BLaER1 treated with 17β-estradiol and CSF1 and Interleukin-3, amounts not matched to agents 10 nM and 100 nM (cell line): ENCODE data around the gene STX12.

Source experiments
- H3K27ac ChIP-seq, 11 experiments: shearing (Covaris generic); formaldehyde crosslinking; 2 replicates each; pipeline ENCODE4 v1.8.1; 2022
- H3K27me3 ChIP-seq, 11 experiments: shearing (Covaris generic); formaldehyde crosslinking; 2 replicates each; pipeline ENCODE4 v1.8.1; 2022
- H3K36me3 ChIP-seq, 11 experiments: shearing (Covaris generic); formaldehyde crosslinking; 2 replicates each; pipeline ENCODE4 v1.8.1; 2022
- H3K4me1 ChIP-seq, 10 experiments: shearing (Covaris generic); formaldehyde crosslinking; 2 replicates each; pipeline ENCODE4 v1.8.1; 2022
- H3K4me2 ChIP-seq, 11 experiments: shearing (Covaris generic); formaldehyde crosslinking; 2 replicates each; pipeline ENCODE4 v1.8.1; 2022
- H3K4me3 ChIP-seq, 10 experiments: shearing (Covaris generic); formaldehyde crosslinking; 2 replicates each; pipeline ENCODE4 v1.8.1; 2022
- H3K9ac ChIP-seq, 11 experiments: shearing (Covaris generic); formaldehyde crosslinking; 2 replicates each; pipeline ENCODE4 v1.8.1; 2022
- H3K9me3 ChIP-seq, 11 experiments: shearing (Covaris generic); formaldehyde crosslinking; replicated peaks in 1 of 11; 2 replicates each; pipeline ENCODE4 v1.8.1; 2022
- H4K20me1 ChIP-seq, 11 experiments: shearing (Covaris generic); formaldehyde crosslinking; 2 replicates each; pipeline ENCODE4 v1.8.1; 2022
- Cebpa-rat ChIP-seq, 11 experiments: shearing (Covaris generic); IDR thresholded peaks; 2 replicates each; pipeline ENCODE4 v1.8.1; 2022

Gene STX12

GRCh38 chr1:27745466-27745865 is 27.6 kb upstream of the STX12 start:
- TF ChIP-seq Cebpa-rat (IDR thresholded peaks at IDR 0.05): no peak
- Histone ChIP-seq H3K4me1 (peaks cover 0 to 8% (median 0%) of the 10 kb centered on the region in 10 experiments; a peak in 1 of 20 replicates), H3K27ac (no peak overlapping the region), H3K4me3 (no peak overlapping the region), H3K4me2 (no peak overlapping the region), H3K36me3 (peaks cover 46 to 74% (median 56%) of the 10 kb centered on the region in 11 experiments), H3K9me3 (no peaks in the 10 kb centered on the region), H4K20me1 (no peaks in the 10 kb centered on the region), H3K27me3 (no peaks in the 10 kb centered on the region), H3K9ac (no peak overlapping the region)

- Histone ChIP-seq H3K36me3 (peaks cover 50 to 77% (median 58%) of the 10 kb centered on the region in 11 experiments), H3K4me3 (peak overlapping the region in 1 of 10 experiments; percentile 14; a peak in 2 of 20 replicates), H3K9me3 (no peaks in the 10 kb centered on the region), H3K4me2 (peak overlapping the region; percentile 27 to 72 (median 53); a peak in 19 of 22 replicates), H3K27ac (peak overlapping the region in 9 of 11 experiments; percentile 37 to 61 (median 52); a peak in 15 of 22 replicates), H3K9ac (peak overlapping the region; percentile 10 to 54 (median 37); a peak in 8 of 22 replicates), H3K27me3 (no peaks in the 10 kb centered on the region), H3K4me1 (peaks cover 13 to 28% (median 24%) of the 10 kb centered on the region in 10 experiments; a peak in 18 of 20 replicates), H4K20me1 (no peaks in the 10 kb centered on the region)
- no peak for TF ChIP-seq Cebpa-rat (IDR thresholded peaks at IDR 0.05)
Measured at GRCh38 chr1:27752360-27752759, 20.7 kb upstream of the STX12 start.

DNA sequence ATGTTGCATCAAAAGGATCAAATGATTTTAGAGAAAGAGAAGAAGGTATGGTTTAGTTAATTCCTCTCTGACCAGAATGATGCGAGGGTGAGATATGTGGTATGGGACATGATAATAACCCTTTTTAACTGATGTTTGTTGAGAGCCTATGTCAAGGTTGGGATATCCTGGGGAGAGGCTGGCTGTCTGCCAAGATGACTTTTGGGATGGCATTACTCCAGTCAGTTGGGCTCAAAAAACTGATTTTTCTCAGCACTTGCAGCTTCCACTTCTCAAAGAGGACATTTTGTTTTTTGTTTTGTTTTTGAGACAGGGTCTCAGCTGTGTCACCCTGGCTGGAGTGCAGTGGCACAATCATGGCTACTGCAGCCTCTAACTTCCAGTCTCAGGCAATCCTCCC is 17.7 kb upstream of the STX12 start:
- Histone ChIP-seq H4K20me1 (no peaks in the 10 kb centered on the region), H3K36me3 (peaks cover 41 to 80% (median 62%) of the 10 kb centered on the region in 11 experiments), H3K27ac (no peak overlapping the region), H3K9me3 (no peaks in the 10 kb centered on the region), H3K4me2 (no peak overlapping the region), H3K9ac (no peak overlapping the region), H3K4me1 (peaks cover 4 to 25% (median 24%) of the 10 kb centered on the region in 10 experiments; a peak in 17 of 20 replicates), H3K4me3 (no peak overlapping the region), H3K27me3 (no peaks in the 10 kb centered on the region)
- TF ChIP-seq Cebpa-rat (IDR thresholded peaks at IDR 0.05): no peak

DNA sequence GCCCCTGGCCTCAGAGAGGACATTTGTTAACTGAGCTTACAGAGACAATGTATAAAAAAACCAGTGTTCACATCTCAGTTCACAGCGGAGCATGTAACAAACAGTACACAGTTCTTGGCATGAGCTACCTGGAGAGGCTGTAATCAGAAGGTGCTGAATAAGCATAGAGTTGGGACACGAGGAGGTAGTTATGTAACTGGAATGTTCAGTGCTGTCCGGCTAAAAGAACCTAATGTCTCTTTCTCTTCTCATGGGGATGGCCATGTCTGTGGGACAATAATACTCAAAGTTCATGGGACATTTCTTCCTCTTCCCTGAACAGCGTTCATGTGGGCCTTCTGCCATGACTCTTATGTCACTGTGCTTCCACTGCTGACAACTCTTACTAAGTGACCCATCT is 17.2 kb upstream of the STX12 start:
- Histone ChIP-seq H3K4me1 (peaks cover 4 to 25% (median 23%) of the 10 kb centered on the region in 10 experiments; a peak in 17 of 20 replicates), H4K20me1 (no peaks in the 10 kb centered on the region), H3K27ac (no peak overlapping the region), H3K4me2 (no peak overlapping the region), H3K36me3 (peaks cover 41 to 80% (median 60%) of the 10 kb centered on the region in 11 experiments), H3K9ac (no peak overlapping the region), H3K27me3 (no peaks in the 10 kb centered on the region), H3K9me3 (no peaks in the 10 kb centered on the region), H3K4me3 (no peak overlapping the region)
- TF ChIP-seq Cebpa-rat (IDR thresholded peaks at IDR 0.05): no peak

DNA sequence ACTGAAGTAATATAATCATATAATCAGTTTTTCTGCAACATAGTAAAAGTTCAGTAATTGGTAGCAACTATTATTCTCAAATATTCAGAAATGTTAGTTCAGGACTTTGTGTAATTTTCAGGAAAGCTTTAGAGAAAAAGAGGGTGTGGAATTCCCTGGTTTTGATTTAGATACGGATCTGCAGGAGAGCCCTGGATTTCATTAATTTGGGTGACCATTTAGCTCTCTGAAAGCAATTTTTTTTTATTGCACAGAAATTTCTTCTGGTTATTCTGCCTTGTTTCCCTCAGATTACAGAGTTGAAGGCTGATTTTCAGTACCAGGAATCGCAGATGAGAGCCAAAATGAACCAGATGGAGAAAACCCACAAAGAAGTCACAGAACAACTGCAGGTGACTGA is 13.8 kb upstream of the STX12 start:
- TF ChIP-seq Cebpa-rat (IDR thresholded peaks at IDR 0.05): no peak
- no peak overlapping the region for H3K27ac ChIP-seq
- no peaks in the 10 kb centered on the region for H4K20me1 ChIP-seq
- H3K4me1 ChIP-seq: no peaks in the 10 kb centered on the region
- no peak overlapping the region for H3K4me3 ChIP-seq
- no peak overlapping the region for H3K4me2 ChIP-seq
- peaks cover 40 to 86% (median 62%) of the 10 kb centered on the region in 11 experiments for H3K36me3 ChIP-seq
- H3K9me3 ChIP-seq: no peaks in the 10 kb centered on the region
- no peak overlapping the region for H3K9ac ChIP-seq
- no peaks in the 10 kb centered on the region for H3K27me3 ChIP-seq

GRCh38 chr1:27760426-27760825 is 12.6 kb upstream of the STX12 start:
- H3K4me3 ChIP-seq: no peak overlapping the region
- H3K4me2 ChIP-seq: no peak overlapping the region
- TF ChIP-seq Cebpa-rat (IDR thresholded peaks at IDR 0.05): no peak
- no peaks in the 10 kb centered on the region for H3K27me3 ChIP-seq
- H3K9ac ChIP-seq: no peak overlapping the region
- no peak overlapping the region for H3K27ac ChIP-seq
- no peaks in the 10 kb centered on the region for H4K20me1 ChIP-seq
- no peaks in the 10 kb centered on the region for H3K4me1 ChIP-seq
- peaks cover 30 to 74% (median 50%) of the 10 kb centered on the region in 11 experiments for H3K36me3 ChIP-seq
- no peaks in the 10 kb centered on the region for H3K9me3 ChIP-seq

- H3K4me3 ChIP-seq: no peak overlapping the region
- H3K4me1 ChIP-seq: no peaks in the 10 kb centered on the region
- no peak overlapping the region for H3K9ac ChIP-seq
- H3K36me3 ChIP-seq: peaks cover 15 to 58% (median 35%) of the 10 kb centered on the region in 11 experiments; a peak in 20 of 22 replicates
- H3K27me3 ChIP-seq: no peaks in the 10 kb centered on the region
- no peak for TF ChIP-seq Cebpa-rat (IDR thresholded peaks at IDR 0.05)
- H3K27ac ChIP-seq: no peak overlapping the region
- no peak overlapping the region for H3K4me2 ChIP-seq
- H3K9me3 ChIP-seq: no peaks in the 10 kb centered on the region
- H4K20me1 ChIP-seq: no peaks in the 10 kb centered on the region
Measured at GRCh38 chr1:27762033-27762432, 11.0 kb upstream of the STX12 start.

DNA sequence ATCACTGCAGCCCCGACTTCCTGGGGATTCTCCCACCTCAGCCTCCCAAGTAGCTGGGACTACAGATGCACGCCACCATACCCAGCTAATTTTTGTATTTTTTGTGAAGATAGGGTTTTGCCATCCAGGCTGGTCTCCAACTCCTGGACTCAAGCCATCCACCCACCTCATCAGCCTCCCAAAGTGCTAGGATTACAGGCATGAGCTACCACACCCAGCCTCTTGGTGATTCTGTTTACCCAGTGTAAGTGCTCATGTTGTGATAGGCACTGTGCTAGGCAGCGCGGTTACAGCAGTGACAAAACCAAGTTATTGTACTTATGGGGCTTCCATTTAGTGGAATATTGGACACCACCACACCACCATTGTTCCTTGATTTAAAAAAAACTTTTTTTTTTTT is 9.7 kb upstream of the STX12 start:
- Histone ChIP-seq H3K27ac (no peak overlapping the region), H3K9me3 (no peaks in the 10 kb centered on the region), H4K20me1 (no peaks in the 10 kb centered on the region), H3K4me3 (no peak overlapping the region), H3K36me3 (peaks cover 14 to 47% (median 30%) of the 10 kb centered on the region in 11 experiments; a peak in 20 of 22 replicates), H3K4me2 (no peak overlapping the region), H3K4me1 (0 out of 20 replicates have a peak, but pooled peaks cover 0 to 3% (median 0%) of the 10 kb centered on the region in 10 experiments), H3K9ac (no peak overlapping the region), H3K27me3 (no peaks in the 10 kb centered on the region)
- no peak for TF ChIP-seq Cebpa-rat (IDR thresholded peaks at IDR 0.05)

- Histone ChIP-seq H3K4me2 (no peak overlapping the region), H3K4me1 (peaks cover 19 to 27% (median 21%) of the 10 kb centered on the region in 10 experiments), H3K9me3 (no peaks in the 10 kb centered on the region), H3K27me3 (no peaks in the 10 kb centered on the region), H4K20me1 (peaks cover 0 to 22% (median 16%) of the 10 kb centered on the region in 11 experiments; a peak in 14 of 22 replicates), H3K9ac (no peak overlapping the region), H3K27ac (no peak overlapping the region), H3K4me3 (no peak overlapping the region), H3K36me3 (peaks cover 0 to 4% (median 3%) of the 10 kb centered on the region in 11 experiments; a peak in 7 of 22 replicates)
- TF ChIP-seq Cebpa-rat (IDR thresholded peaks at IDR 0.05): no peak
Measured at GRCh38 chr1:27770293-27770830, 2.7 kb upstream of the STX12 start.
